Measurements from ENCODE around the gene ZNF672.

ZNF672 gene

GRCh38 chr1:248837045-248837780, 811 bp upstream of the ZNF672 start:
- peak; percentile 92 for DNase-seq

- DNase-seq, result peak; percentile 97
Observed at GRCh38 chr1:248838357-248839167, 538 bp downstream of the ZNF672 start.

DNA sequence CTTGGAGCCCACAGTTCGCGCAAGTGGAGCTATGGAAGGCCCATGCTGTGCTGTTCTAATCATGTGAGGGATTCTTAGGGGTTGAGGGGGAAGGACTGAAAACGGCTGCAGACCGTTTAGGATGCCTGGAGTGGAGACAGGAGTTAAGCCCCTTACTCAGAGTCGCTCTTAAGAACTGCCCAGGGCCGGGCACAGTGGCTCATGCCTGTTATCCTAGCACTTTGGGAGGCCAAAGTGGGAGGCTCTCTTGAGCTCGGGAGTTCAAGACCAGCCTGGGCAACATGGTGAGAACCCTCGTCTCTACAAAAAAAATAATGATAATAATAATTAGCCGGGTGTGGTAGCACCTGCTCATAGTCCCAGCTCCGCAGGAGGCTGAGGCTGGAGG, 1.1 kb downstream of the ZNF672 start:
- DNase-seq, result no peak

GRCh38 chr1:248840946-248841345, 2.9 kb downstream of the ZNF672 start:
- DNase-seq, result no peak

- peak; percentile 71 for DNase-seq
Observed at GRCh38 chr1:248841702-248842395, 3.8 kb downstream of the ZNF672 start.

GRCh38 chr1:248842781-248843331, 4.8 kb downstream of the ZNF672 start:
- DNase-seq, result no peak

- DNase-seq, result no peak
Observed at GRCh38 chr1:248843687-248844086, 5.7 kb downstream of the ZNF672 start.

- DNase-seq, result no peak
Observed at GRCh38 chr1:248844526-248844925, 6.5 kb downstream of the ZNF672 start.

- no peak for DNase-seq
Observed at GRCh38 chr1:248847181-248847955, 9.3 kb downstream of the ZNF672 start.

DNA sequence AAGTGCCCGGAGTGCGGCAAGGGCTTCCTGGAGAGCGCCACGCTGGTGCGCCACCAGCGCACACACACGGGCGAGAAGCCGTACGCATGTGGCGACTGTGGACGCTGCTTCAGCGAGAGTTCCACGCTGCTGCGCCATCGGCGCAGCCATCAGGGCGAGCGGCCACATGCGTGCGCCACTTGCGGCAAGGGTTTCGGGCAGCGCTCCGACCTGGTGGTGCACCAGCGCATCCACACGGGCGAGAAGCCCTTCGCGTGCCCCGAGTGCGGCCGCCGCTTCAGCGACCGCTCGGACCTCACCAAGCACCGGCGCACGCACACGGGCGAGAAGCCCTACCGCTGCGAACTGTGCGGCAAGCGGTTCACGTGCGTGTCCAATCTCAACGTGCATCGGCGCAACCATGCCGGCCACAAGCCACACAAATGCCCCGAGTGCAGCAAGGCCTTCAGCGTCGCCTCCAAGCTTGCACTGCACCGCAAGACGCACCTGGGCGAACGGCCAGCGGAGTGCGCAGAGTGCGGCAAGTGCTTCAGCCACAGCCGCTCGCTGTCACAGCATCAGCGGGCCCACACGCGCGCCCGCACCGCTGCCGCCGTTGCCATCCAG, 10.0 kb downstream of the ZNF672 start:
- no peak for DNase-seq

- no peak for DNase-seq
Observed at GRCh38 chr1:248848602-248849001, 10.6 kb downstream of the ZNF672 start.

DNA sequence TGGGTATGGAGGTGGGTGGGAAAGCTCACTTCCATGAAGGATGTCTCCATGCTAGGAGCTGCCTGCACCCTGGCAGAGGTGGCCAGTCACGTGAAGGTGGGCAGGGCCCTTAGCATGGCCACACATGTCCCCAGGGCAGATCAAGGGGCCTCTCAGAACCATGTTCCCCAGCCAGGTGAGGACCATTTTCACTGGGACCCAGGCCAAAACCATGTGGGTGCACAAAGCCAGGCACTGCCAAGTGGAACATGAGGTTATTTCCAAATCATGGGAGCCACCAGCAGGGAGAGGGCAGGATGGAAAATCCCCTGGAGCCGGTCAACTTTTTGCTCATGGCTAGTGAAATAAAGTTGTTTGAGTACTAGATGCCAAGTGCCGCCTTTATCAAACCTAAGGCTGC, 11.1 kb downstream of the ZNF672 start:
- DNase-seq, result no peak

GRCh38 chr1:248849637-248850036, 11.6 kb downstream of the ZNF672 start:
- DNase-seq, result no peak

DNA sequence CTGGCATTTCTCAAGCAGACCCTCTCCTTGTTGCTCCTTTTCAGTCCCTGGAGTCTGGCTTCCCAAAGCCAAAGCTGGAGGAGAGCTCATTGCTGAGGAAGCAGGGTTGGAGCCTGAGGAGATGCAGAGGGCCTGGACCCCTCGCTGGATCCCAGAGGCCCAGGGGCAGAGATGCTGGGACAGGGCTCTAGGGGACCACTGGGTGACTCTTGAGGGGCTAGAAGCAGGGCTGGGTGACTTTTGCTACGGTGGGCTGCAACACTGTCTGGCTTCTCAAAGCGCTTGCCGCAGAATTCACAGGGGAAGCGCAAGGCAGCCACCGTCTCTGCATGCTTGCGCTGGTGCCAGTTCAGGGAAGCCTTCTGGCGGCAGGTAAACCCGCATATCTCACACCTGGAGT, 12.1 kb downstream of the ZNF672 start:
- no peak for DNase-seq

GRCh38 chr1:248850536-248851251, 12.7 kb downstream of the ZNF672 start:
- DNase-seq, result no peak

GRCh38 chr1:248851390-248851789, 13.4 kb downstream of the ZNF672 start:
- no peak for DNase-seq

GRCh38 chr1:248852481-248853405, 14.7 kb downstream of the ZNF672 start:
- no peak for DNase-seq

DNA sequence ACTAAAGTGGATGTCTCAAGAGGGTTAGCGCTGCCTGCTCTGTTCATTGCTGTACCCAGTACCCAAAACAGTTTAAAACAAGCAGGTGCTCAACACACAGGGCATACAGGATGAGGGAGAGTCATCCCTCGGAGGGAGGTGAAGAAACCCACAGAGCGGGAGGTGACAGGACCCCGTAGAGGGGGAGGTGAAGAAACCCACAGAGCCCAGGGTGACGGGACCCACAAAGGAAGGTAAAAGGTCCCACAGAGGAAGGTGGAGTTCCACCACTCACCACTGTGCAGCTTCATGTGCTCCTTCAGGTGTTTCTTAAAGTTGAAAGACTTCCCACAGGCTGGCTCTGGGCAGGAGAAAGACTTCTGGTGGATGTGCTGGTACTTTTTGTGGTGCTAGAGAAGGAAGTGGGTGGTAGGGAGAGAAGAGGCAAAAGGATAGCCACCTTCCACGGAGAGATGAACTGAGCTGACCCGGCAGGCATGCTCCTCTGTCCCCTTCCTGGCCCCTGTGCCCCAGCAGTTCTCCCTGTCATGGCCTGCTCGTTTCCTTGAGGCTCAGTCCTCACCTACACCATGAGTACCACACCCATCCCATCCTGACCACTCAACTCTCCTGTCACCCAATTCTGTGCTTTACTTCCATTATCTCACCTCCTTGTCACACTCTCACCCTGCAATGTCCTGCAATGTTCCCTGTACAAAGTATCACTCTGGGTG, 15.8 kb downstream of the ZNF672 start:
- no peak for DNase-seq

- DNase-seq, result no peak
Observed at GRCh38 chr1:248855580-248855979, 17.6 kb downstream of the ZNF672 start.

- no peak for DNase-seq
Observed at GRCh38 chr1:248856176-248856575, 18.2 kb downstream of the ZNF672 start.
